H9 (cell line): ENCODE measurements around the gene LPP. TPM values are rescaled to one million over a fixed set of nuclear protein-coding genes. Genes with fewer than 3 reads are reported as not detected.

ENCODE experiments used
- DNase-seq: peaks from one replicate; pipeline ENCODE4 v3.0.0-alpha.2; 2017
- H2AFZ ChIP-seq: one replicate; pipeline ENCODE4 v1.6.1; 2013; ENCODE audit warnings: mild to moderate bottlenecking, low read length, control low read depth, moderate library complexity
- H2AK5ac ChIP-seq: 2 replicates; pipeline ENCODE4 v1.6.1; 2013; ENCODE audit warnings: low read length, control low read depth, mixed read lengths; ENCODE audit not compliant: insufficient read length
- H2BK120ac ChIP-seq: one replicate; pipeline ENCODE4 v1.6.1; 2013; ENCODE audit warnings: low read depth, mild to moderate bottlenecking, low read length, control low read depth, inconsistent platforms; ENCODE audit not compliant: poor library complexity, severe bottlenecking
- H2BK12ac ChIP-seq: 2 replicates; pipeline ENCODE4 v1.6.1; 2013; ENCODE audit warnings: low read length, control low read depth, mixed read lengths, low read depth; ENCODE audit not compliant: insufficient read length
- H2BK15ac ChIP-seq: 2 replicates; pipeline ENCODE4 v1.6.1; 2013; ENCODE audit warnings: low read depth, low read length, control low read depth
- H2BK20ac ChIP-seq: one replicate; pipeline ENCODE4 v1.6.1; 2013; ENCODE audit warnings: low read depth, mild to moderate bottlenecking, low read length, control low read depth, inconsistent platforms; ENCODE audit not compliant: poor library complexity, severe bottlenecking
- H2BK5ac ChIP-seq: 2 replicates; pipeline ENCODE4 v1.6.1; 2013; ENCODE audit warnings: low read length, control low read depth, mixed read lengths; ENCODE audit not compliant: insufficient read length
- H3K14ac ChIP-seq: 2 replicates; pipeline ENCODE4 v1.6.1; 2013; ENCODE audit warnings: low read length, control low read depth; ENCODE audit not compliant: insufficient read depth
- H3K18ac ChIP-seq: 2 replicates; pipeline ENCODE4 v1.6.1; 2013; ENCODE audit warnings: low read depth, mild to moderate bottlenecking, mixed read lengths, low read length, control low read depth; ENCODE audit not compliant: insufficient read length
- H3K23ac ChIP-seq: 2 replicates; pipeline ENCODE4 v1.6.1; 2013; ENCODE audit warnings: low read length, control low read depth, mixed read lengths, low read depth; ENCODE audit not compliant: insufficient read length
- H3K23me2 ChIP-seq: 2 replicates; pipeline ENCODE4 v1.6.1; 2013; ENCODE audit warnings: low read depth, mild to moderate bottlenecking, mixed read lengths, low read length, control low read depth; ENCODE audit not compliant: insufficient read length, poor library complexity, severe bottlenecking
- H3K27ac ChIP-seq: 2 replicates; pipeline ENCODE4 v1.5.1; 2013; ENCODE audit warnings: low read length, control low read depth, mixed read lengths, low read depth; ENCODE audit not compliant: insufficient read length
- H3K27me3 ChIP-seq: 2 replicates; pipeline ENCODE4 v1.6.1; 2013; ENCODE audit warnings: low read length, control low read depth, inconsistent platforms; ENCODE audit not compliant: insufficient read depth
- H3K4ac ChIP-seq: 2 replicates; pipeline ENCODE4 v1.6.1; 2013; ENCODE audit warnings: low read depth, mild to moderate bottlenecking, control low read depth, inconsistent platforms, low read length, moderate library complexity
- H3K4me1 ChIP-seq: 2 replicates; pipeline ENCODE4 v1.6.1; 2013; ENCODE audit warnings: low read length, control low read depth, inconsistent platforms; ENCODE audit not compliant: insufficient read depth
- H3K4me2 ChIP-seq: 2 replicates; pipeline ENCODE4 v1.6.1; 2013; ENCODE audit warnings: low read length, control low read depth, mixed read lengths; ENCODE audit not compliant: insufficient read length, insufficient read depth
- H3K56ac ChIP-seq: 2 replicates; pipeline ENCODE4 v1.6.1; 2013; ENCODE audit warnings: low read depth, mild to moderate bottlenecking, mixed read lengths, low read length, control low read depth; ENCODE audit not compliant: insufficient read length
- H3K79me1 ChIP-seq: 2 replicates; pipeline ENCODE4 v1.6.1; 2013; ENCODE audit warnings: low read depth, mild to moderate bottlenecking, moderate library complexity, low read length, control low read depth, inconsistent platforms; ENCODE audit not compliant: insufficient read depth, poor library complexity, severe bottlenecking
- H3K79me2 ChIP-seq: 2 replicates; pipeline ENCODE4 v1.6.1; 2013; ENCODE audit warnings: low read length, control low read depth, inconsistent platforms; ENCODE audit not compliant: insufficient read depth
- H3K9ac ChIP-seq: 2 replicates; pipeline ENCODE4 v1.6.1; 2013; ENCODE audit warnings: low read length, control low read depth, mixed read lengths; ENCODE audit not compliant: insufficient read length; ENCODE audit errors: extremely low read depth
- H3K9me3 ChIP-seq: one replicate; pipeline ENCODE4 v1.6.1; 2013; ENCODE audit warnings: low read depth, low read length, inconsistent platforms; ENCODE audit not compliant: control insufficient read depth
- H3T11ph ChIP-seq: one replicate; pipeline ENCODE4 v1.6.1; 2013; ENCODE audit warnings: mild to moderate bottlenecking, low read length, control low read depth, inconsistent platforms
- H4K20me1 ChIP-seq: one replicate; pipeline ENCODE4 v1.6.1; 2013; ENCODE audit not compliant: control insufficient read depth, insufficient read length, insufficient read depth
- H4K5ac ChIP-seq: 2 replicates; pipeline ENCODE4 v1.6.1; 2013; ENCODE audit warnings: low read depth, mild to moderate bottlenecking, mixed read lengths, low read length, control low read depth; ENCODE audit not compliant: insufficient read length
- H4K8ac ChIP-seq: replicated peaks from 2 replicates; pipeline ENCODE4 v1.6.1; 2013; ENCODE audit warnings: low read length, control low read depth, mixed read lengths, low read depth; ENCODE audit not compliant: insufficient read length
- H4K91ac ChIP-seq: 2 replicates; pipeline ENCODE4 v1.6.1; 2013; ENCODE audit warnings: low read depth, mild to moderate bottlenecking, moderate library complexity, mixed read lengths, low read length, control low read depth; ENCODE audit not compliant: insufficient read length
- H3K27ac Mint-ChIP-seq, 3 experiments: 2 replicates in 2 of 3; 3 replicates in 1 of 3; pipeline ENCODE4 v1.8.0; 2020 to 2021; ENCODE audit warnings: mixed read lengths in 3 of 3, mild to moderate bottlenecking in 1 of 3, moderate library complexity in 1 of 3
- H3K27me3 Mint-ChIP-seq: 2 replicates; pipeline ENCODE4 v1.8.0; 2021; ENCODE audit warnings: low read depth, mild to moderate bottlenecking, moderate library complexity, mixed read lengths
- H3K36me3 Mint-ChIP-seq, 3 experiments: 2 replicates in 2 of 3; 3 replicates in 1 of 3; pipeline ENCODE4 v1.8.0; 2020 to 2021; ENCODE audit warnings: low read depth in 3 of 3, mixed read lengths in 3 of 3; ENCODE audit not compliant: insufficient read depth in 1 of 3
- H3K4me1 Mint-ChIP-seq, 2 experiments: 2 replicates each; pipeline ENCODE4 v1.8.0; 2020; ENCODE audit warnings: mixed read lengths in 2 of 2
- H3K4me3 Mint-ChIP-seq, 2 experiments: 2 replicates in 1 of 2; 3 replicates in 1 of 2; pipeline ENCODE4 v1.8.0; 2020 to 2021; ENCODE audit warnings: mild to moderate bottlenecking in 2 of 2, mixed read lengths in 2 of 2, moderate library complexity in 1 of 2
- H3K9me3 Mint-ChIP-seq, 2 experiments: 2 replicates in 1 of 2; 3 replicates in 1 of 2; pipeline ENCODE4 v1.8.0; 2020; ENCODE audit warnings: mild to moderate bottlenecking in 2 of 2, mixed read lengths in 2 of 2, moderate library complexity in 1 of 2
- CTCF ChIP-seq: fragments of 200-600 bp; sonication (generic); conservative IDR thresholded peaks from 3 replicates; pipeline ENCODE4 v1.8.0; 2021; ENCODE audit warnings: antibody characterized with exemption, mild to moderate bottlenecking
- WGBS: extraction: QIAGEN DNeasy Blood & Tissue Kit; methylation state at CpG from one replicate; pipeline ENCODE4 v1.1.7; 2013; ENCODE audit warnings: missing lambda C conversion rate, low lambda C conversion rate, mixed read lengths; ENCODE audit not compliant: insufficient read length; ENCODE audit errors: extremely low coverage; 5-methylcytosine and 5-hydroxymethylcytosine counted together
- total RNA-seq: library from RNA; stranded (reverse); gene quantifications from 2 replicates; pipeline ENCODE4 v1.2.1, GENCODE V29; 2021

Gene LPP
- total RNA-seq, 1 experiment from 2014 or later = 64.6 TPM

DNA sequence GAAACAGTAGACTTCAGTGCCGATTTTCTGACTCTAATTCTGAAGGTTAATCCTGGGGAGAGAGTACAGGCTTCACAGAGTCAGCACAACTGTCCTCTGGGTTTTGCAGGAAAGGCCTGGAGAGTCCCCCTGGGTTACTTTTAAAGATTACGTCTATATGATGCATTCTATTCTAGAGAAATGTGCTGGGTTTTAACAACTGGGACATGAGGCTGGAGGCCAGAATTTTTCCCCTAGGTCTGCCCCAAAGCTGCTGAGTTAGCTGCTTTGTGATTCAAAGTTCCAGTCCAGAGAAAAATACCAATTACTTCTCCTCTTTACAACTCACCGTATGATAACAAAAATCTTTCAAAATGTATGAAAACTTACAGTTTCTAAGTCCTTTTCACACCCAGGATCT, 777.1 kb downstream of the LPP start:
- Histone ChIP-seq H4K5ac (no peak overlapping the region), H2BK120ac (no peak overlapping the region), H3K79me1 (no peaks in the 10 kb centered on the region), H2AK5ac (no peak overlapping the region), H2BK20ac (no peak overlapping the region), H2BK12ac (no peak overlapping the region), H3K79me2 (no peaks in the 10 kb centered on the region), H3K18ac (no peak overlapping the region), H2BK15ac (no peak overlapping the region), H3T11ph (no peak overlapping the region), H4K20me1 (no peaks in the 10 kb centered on the region), H3K9ac (no peak overlapping the region), H3K27me3 (no peaks in the 10 kb centered on the region; the same call in 1 of the 2 replicates), H4K91ac (no peak overlapping the region), H2AFZ (no peak overlapping the region), H3K56ac (no peak overlapping the region), H3K27ac (no peak overlapping the region), H3K14ac (0 out of 2 replicates have a peak overlapping the region, but pooled peaks have one; percentile 20), H3K23me2 (no peaks in the 10 kb centered on the region), H3K4me1 (no peaks in the 10 kb centered on the region), H4K8ac (no peak overlapping the region), H3K4ac (no peak overlapping the region), H2BK5ac (no peak overlapping the region), H3K23ac (no peak overlapping the region), H3K4me2 (no peak overlapping the region), H3K9me3 (no peaks in the 10 kb centered on the region)
- TF ChIP-seq CTCF = no peak
- H3K9me3 Mint-ChIP-seq = no peaks in the 10 kb centered on the region
- H3K4me3 Mint-ChIP-seq = no peak overlapping the region
- no peaks in the 10 kb centered on the region for H3K36me3 Mint-ChIP-seq
- no CpG with 5 or more reads among the region's 3 CpGs for WGBS
- no peak overlapping the region for H3K27ac Mint-ChIP-seq
- no peaks in the 10 kb centered on the region; the same call in 1 of the 2 replicates for H3K27me3 Mint-ChIP-seq
- DNase-seq = no peak
- H3K4me1 Mint-ChIP-seq = peaks cover 5% of the 10 kb centered on the region in 2 experiments; a peak in 3 of 4 replicates
